NCI-H82 treated with DMSO at 0.1 percent for 48 hours (cell line): ENCODE measurements around the gene FGF18.

Experiments used
- DNase-seq: peaks from one replicate; lab custom pipeline; 2025; ENCODE audit not compliant: unreplicated experiment; lab: John Stamatoyannopoulos, UW

Gene FGF18

GRCh38 chr5:171467107-171467506, 47.7 kb downstream of the FGF18 start:
- DNase-seq, result no peak

DNA sequence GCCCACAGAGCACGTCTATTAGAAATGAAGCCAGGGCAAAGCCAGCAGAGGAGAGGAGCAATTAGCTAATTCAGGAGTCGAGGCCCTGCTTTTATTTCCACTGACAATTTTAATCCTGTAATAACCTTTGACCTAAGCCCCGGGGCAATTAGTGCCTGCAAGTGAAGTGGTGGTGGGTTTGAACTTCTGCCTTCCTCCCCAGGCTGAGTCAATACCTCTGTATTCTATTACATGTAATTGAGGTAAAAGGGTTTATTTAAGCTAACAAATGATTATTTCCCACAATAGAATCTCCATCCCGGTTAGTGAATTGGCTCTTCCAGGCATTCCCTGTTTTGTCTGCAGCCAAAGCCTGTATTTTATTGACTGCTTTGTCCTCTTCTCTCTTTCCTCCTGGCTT, 49.9 kb downstream of the FGF18 start:
- no peak for DNase-seq

GRCh38 chr5:171470420-171470819, 51.0 kb downstream of the FGF18 start:
- DNase-seq, result no peak

- no peak for DNase-seq
Measured at GRCh38 chr5:171474230-171474813, 54.9 kb downstream of the FGF18 start.

DNA sequence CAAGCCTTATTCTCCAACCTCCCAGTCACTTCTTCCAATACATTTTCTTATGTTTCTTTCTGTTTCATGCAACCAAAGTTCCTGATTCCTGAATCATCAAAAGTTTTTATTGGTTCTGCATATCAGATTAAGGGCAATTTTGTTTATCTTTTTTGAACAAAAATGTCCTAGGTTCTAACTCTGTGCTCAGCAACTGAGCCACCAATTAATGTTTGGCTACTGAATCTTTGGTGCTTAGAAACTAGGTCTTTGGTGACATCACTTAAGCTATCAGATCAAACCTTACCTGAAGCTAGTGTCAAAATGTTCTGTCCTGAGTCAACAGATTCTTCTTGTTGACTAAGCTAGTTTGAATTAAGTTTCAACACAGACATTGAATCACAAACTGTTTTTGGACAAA, 56.1 kb downstream of the FGF18 start:
- no peak for DNase-seq

DNA sequence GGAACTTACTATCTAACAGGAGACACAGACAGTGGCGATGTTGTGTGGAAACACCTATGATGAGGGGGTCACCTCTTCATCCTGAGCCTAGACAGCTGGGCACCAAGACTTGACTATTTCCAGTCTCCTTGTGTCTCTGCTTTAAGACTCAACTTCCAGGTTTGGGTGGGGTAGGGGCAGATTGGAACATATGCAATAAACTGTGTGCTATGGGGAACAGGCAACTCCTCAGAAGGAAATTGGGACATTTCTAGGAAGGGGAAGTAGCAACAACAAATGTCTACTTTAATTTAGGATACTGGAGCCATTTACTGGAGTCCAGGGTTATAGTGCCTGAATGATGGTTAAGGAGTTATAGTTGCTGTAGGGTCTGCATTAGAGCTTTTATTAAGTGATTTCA, 57.3 kb downstream of the FGF18 start:
- no peak for DNase-seq

DNA sequence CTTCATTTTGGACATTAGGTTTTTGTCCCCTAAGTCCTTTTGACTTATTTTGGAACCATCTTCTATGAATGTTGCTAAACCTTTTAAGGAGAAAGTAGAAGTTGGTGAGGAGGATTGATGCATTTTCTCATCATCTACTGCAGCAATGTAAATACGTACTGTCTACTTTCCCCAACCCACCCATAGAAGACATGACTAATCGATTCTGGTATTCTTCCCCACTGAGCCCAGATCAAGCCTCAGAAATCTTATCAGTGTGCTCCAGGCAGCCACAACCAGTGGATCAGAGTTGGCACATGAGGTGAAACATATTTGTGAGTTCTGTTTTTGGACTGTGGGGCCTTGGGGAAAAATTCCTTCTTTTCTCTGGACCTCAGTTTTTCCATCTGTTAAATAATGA, 57.7 kb downstream of the FGF18 start:
- no peak for DNase-seq

- DNase-seq, result no peak
Measured at GRCh38 chr5:171477666-171478065, 58.2 kb downstream of the FGF18 start.

GRCh38 chr5:171478946-171479775, 59.7 kb downstream of the FGF18 start:
- no peak for DNase-seq

- DNase-seq, result no peak
Measured at GRCh38 chr5:171479776-171480125, 60.3 kb downstream of the FGF18 start.

DNA sequence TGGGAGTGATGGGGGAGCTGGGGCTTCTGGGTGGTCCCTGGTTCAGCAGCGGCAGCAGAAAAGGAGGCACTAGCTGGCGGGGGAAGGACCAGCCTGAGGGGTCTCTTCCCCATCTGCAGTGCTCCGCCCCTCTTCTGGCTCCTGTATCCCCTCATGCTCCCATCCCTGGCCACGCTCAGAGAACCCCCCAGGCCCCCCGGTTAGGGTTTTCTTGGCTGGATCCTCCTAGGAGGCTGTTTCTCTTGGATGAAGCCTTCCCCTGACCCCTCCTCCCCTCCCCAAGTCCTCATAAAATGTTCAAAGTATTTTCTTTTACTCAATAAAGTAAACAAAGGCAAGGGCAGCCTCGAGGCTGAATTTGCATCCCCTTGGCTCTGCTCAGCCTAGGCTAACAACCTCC, 60.8 kb downstream of the FGF18 start:
- DNase-seq, result no peak

DNA sequence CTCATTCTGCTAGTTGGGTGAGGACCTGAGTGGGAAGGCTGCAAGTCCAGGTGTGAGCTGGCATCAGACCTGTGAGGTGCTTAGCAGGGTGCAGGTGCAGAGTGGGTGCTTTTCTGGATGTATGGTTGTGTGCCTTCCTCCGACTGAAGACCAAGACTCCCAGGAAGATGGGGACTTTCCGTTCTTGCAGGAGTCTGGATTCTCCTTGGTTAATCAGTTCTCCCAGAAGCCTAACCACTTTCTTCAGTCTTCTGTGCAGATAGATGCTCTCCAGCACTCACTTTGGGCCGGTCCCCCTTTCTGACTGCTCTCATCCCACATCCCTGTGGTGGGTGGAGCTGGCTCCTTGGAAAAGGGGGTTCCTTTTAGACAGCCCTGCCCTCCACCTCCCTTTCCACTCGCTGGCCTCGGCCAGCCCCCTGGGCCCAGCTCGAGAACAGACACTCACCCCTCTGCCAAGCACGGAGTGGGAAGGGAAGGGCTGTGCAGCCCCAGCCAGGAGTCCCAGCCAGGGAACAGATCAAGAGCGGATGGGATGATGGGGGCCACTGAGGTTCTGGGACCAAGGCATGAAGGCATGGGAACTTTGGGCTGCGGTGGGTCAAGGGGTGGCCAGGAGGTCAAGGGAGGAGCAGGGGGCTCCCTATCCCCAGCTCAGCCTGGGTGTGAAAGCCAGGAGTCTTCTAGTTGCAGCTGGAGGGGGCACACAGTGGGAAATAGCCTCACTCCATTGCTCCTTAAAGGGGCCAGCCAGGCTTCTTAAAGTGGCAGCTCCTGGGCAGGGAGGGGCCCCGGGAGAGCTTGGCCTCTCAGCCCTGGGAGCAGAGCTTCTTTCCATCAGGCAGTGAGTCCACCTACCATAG, 62.4 kb downstream of the FGF18 start:
- DNase-seq, result no peak

DNA sequence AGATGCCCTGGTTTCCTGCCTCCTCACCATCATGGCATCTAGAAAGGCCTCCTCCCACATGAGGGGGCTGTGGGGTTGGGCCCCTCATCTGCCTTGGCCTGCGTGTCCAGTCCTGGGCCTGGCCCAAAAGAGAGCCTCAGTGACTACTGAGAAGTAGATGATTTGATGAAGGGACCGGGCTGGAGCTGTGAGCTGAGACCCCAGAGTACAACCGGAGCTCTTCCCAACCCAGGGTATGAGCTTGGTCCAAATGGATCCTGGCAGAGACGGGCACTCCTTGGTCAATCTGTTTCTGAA, 62.9 kb downstream of the FGF18 start:
- no peak for DNase-seq

DNA sequence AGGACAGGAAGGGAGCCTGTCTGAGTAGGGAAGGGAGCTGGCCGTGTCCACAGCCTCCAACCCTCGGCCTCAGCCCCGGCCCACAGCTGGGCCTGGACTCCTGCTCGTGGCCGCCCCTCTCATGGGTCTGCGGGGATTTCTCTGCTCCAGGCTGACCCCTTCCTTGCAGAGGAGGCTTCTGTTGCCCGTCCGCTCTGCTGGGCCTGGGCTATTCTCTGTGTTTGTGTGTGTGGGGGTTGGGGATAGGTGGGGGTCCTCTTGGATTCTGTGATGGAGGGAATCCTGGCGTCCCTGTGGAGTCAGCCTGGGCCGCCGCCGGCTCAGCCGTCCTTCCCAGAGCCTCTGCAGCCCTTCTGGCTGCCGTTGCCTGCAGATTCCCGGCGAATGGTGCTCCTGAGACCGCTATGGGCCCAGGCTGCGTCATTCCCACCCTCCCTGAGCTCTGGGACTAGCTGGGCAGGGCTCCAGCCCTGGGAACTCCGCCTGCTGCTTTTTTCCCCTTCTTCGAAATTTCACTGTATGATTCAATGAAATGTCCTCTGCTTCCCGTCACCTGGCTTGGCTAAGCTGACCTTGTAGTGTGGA, 64.2 kb downstream of the FGF18 start:
- DNase-seq, result no peak

DNA sequence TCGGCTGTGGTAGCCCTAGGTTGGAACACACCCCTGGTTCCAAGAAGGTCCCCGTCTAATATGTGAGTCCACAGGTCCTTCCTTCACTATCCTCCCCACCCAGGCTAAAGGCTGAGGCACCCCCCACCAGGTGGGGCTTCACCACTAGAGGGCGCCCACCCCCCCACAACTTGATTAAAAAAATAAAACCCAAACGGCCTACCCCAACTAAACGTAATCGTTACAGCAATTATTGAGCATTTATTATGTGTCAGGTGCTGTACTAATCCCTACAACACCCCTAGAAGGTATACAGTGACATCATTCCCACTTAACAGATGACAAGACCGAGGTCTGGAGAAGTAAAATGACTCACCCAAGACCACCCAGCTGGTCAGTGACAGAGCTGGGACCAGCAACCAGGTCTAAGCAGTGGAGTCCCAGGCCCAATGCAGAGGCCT, 65.0 kb downstream of the FGF18 start:
- no peak for DNase-seq

- no peak for DNase-seq
Measured at GRCh38 chr5:171485668-171486067, 66.2 kb downstream of the FGF18 start.

DNA sequence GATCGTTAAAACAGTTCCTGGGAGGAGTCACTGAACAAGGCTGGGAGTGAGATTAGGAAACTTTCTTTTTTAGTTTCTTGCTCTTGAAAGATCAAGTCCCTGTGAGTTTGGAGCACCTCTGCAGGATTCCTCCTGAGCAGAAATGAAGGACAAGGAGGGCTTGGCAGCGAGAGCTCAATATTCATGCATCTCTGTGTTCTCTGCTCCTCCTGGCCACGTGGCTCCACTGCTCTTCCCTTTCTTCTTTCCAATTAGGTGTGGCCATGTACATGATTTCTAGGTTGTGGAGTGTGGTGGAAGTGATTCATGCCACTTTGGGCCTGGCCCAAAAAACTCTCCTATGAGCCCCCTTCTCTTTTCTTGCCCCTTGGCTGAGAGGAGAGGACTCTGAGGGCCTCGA, 67.2 kb downstream of the FGF18 start:
- no peak for DNase-seq

DNA sequence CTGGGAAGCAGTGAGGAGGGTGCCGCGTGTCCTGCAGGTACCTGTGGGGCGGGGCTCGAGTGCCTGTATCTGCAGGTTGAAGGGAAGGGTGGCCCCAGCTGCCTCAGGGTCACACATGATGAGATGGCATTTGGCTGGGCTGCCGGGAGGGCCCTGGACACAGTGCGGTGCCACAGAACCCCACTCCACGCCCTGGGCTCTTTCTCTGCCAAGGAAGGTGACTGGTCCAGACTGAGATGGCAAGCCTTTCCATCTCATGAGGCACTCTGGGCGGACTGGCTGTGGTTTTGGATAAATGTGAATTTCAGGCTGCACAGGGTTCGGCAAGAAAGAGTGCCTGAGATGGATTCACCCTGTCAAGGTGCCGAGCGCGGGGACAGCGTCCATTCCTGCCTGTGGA, 69.4 kb downstream of the FGF18 start:
- DNase-seq, result no peak

GRCh38 chr5:171492781-171493180, 73.3 kb downstream of the FGF18 start:
- no peak for DNase-seq

DNA sequence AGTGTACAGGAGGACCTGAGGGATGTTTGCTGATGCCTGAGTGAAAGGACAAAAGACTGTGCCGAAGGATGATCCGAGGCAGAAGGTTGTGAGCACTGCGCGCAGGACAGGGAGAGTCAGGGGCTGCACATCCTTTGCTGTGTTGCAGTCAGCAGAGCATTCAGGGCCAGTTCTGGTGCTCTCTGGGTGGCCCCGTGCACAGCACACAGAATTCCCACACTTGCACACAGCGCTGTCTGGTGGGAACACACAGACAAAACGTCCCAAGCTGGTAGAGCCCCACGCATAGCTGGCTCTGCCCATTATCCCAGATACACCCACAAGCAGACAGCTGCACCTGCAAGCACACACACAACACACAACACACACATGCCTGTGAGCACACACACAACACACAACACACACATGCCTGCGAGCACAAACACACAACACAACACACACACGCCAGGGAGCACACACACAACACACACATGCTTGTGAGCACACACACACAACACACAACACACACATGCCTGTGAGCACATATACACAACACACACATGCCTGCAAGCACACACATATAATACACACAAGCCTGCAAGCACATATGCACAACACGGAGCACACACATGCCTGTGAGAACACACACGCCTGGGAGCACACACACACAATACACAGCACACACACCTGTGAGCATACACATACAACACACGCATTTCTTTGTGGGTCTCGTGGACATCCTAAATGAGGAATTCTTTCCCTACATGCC, 74.4 kb downstream of the FGF18 start:
- no peak for DNase-seq
